ENCODE data around the gene TAGLN2. TPM values are rescaled to one million over a fixed set of nuclear protein-coding genes. Genes with fewer than 3 reads are reported as not detected.

The TAGLN2 gene
- total RNA-seq, 4 donors from 2014 or later = 308 to 468 (median 357) TPM

DNA sequence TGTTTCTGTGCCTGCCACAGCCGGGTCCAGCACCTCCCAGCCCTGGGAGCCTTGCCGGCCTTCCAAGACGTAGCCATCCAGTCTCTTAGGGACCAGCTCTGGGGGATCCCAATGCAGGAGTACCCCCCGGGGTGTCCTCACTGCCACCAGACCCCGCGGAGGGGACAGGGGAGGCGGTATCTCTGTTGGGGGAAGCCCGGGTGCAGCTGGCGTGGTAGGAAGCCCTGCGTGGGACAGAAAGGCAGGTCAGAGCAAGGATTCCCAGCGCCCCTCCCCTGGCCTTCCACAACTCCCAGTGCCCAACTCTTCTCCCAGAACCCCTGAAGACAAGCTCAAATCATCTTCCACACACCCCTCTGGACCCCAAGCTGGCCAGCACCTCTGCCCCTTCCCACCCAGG is 4.9 kb upstream of the TAGLN2 start:
- DNase-seq = no peak
- 89% methylated on average over 3 of the region's 11 CpGs; no CpG with 5 or more reads in 1 of the 2 donors for WGBS, 2 donors

DNA sequence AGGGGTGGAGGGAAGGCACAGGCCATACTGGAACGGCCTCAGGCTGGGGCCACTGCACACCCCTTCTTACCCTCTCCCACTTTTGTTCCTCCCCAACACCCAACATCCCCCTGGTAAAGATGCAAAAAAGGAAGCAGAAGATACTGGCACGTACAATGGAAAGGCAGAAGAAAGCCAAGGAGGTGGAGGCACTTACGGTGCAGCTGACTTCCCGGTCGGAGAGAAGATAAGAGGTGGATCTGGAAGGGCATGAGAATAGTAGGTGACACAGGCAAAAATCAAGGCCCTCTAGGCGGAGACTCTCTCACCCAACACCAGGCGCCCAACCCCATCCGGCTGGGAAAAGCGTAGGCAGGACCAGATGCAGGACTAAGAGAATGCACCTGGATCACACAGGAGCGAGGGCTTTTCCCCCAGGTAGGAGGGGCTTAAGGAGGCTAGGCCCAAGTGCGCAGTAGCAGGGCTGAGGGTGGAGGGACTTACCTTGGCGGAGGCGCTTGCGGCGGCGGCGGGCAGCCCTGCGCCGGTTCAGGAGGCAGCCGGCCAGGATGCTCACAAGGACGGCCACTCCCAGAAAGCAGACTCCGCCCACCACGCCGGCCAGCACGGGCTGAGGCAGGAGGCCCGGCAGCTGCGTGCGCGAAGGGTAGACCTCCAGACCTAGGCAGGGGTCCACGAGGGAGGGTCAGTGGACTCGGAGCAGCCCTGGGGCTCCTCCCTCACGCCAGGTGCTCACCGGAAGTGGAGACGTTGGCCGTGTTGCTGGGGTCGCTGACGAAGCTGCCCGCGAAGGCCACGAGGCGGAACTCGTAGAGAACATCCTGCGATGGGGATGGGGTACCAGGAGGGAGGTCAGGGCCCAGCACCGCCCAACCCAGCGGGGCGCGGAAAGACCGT is 4.1 kb upstream of the TAGLN2 start:
- Histone ChIP-seq H3K36me3 (peaks cover 0 to 39% (median 0%) of the 10 kb centered on the region in 3 donors), H3K27ac (peak overlapping the region in 2 of 4 donors; percentile 13 to 19), H3K4me1 (peaks cover 14 to 66% (median 21%) of the 10 kb centered on the region in 3 donors), H3K9me3 (no peaks in the 10 kb centered on the region), H3K4me3 (no peak overlapping the region), H3K27me3 (no peaks in the 10 kb centered on the region)
- intact Hi-C loops (cut with DNase I) = loop anchor here (10.0 kb wide), 1 partner anchor 155 kb away; the partner anchor contains the start of gene KCNJ9
- DNase-seq = no peak
- WGBS, 2 donors = 78 to 90% methylated on average over 21 to 27 of the region's 48 CpGs
- no peak for TF ChIP-seq POLR2A (IDR thresholded peaks at IDR 0.05)
- TF ChIP-seq, protein P1, sequence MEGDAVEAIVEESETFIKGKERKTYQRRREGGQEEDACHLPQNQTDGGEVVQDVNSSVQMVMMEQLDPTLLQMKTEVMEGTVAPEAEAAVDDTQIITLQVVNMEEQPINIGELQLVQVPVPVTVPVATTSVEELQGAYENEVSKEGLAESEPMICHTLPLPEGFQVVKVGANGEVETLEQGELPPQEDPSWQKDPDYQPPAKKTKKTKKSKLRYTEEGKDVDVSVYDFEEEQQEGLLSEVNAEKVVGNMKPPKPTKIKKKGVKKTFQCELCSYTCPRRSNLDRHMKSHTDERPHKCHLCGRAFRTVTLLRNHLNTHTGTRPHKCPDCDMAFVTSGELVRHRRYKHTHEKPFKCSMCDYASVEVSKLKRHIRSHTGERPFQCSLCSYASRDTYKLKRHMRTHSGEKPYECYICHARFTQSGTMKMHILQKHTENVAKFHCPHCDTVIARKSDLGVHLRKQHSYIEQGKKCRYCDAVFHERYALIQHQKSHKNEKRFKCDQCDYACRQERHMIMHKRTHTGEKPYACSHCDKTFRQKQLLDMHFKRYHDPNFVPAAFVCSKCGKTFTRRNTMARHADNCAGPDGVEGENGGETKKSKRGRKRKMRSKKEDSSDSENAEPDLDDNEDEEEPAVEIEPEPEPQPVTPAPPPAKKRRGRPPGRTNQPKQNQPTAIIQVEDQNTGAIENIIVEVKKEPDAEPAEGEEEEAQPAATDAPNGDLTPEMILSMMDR (IDR thresholded peaks at IDR 0.05) = no peak

More for the DNA sequence above, 4.9 kb upstream of the TAGLN2 start:
- Histone ChIP-seq H3K4me1 (peaks cover 14 to 65% (median 21%) of the 10 kb centered on the region in 3 donors), H3K9me3 (no peaks in the 10 kb centered on the region), H3K27ac (no peak overlapping the region), H3K36me3 (peaks cover 0 to 39% (median 0%) of the 10 kb centered on the region in 3 donors), H3K4me3 (no peak overlapping the region), H3K27me3 (no peaks in the 10 kb centered on the region)
- intact Hi-C loops (cut with DNase I) = loop anchor here (10.0 kb wide), 1 partner anchor 155 kb away; the partner anchor contains the start of gene KCNJ9
- no peak for TF ChIP-seq POLR2A (IDR thresholded peaks at IDR 0.05)
- TF ChIP-seq, protein P1 (IDR thresholded peaks at IDR 0.05) = no peak

DNA sequence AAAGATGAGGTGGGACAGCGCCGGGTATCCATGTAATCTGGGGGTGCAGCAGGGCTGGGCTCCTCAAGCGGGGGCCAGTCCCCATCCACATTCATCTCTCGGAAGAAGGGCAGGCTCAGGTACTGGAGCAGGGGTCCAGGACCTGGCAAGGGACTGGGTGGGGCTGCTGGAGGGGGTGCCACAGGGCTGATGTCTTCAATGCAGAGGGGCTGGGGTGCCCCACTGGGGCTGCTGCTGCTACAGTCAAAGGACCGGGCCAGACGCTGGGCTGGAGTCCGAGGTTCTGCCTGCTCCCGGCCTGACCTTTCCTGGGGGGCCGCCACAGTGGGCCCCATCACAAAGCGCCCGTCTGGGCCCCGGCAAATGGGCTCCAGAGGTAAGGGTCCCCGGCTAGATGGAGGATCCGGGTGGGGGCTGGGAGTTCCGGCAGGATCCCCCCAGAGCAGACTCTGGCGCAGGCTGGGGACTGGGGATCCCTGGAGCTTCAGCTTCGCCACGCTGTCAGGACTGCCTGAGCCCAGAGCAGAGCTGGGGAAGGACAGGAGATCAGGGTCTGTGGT is 3.3 kb upstream of the TAGLN2 start:
- no peak for TF ChIP-seq POLR2A (IDR thresholded peaks at IDR 0.05)
- TF ChIP-seq, protein P1 (IDR thresholded peaks at IDR 0.05) = no peak
- Histone ChIP-seq H3K4me3 (no peak overlapping the region), H3K9me3 (no peaks in the 10 kb centered on the region), H3K27me3 (no peaks in the 10 kb centered on the region), H3K4me1 (peaks cover 14 to 67% (median 18%) of the 10 kb centered on the region in 3 donors), H3K36me3 (peaks cover 0 to 39% (median 0%) of the 10 kb centered on the region in 3 donors), H3K27ac (peak overlapping the region in 1 of 4 donors; percentile 13)
- WGBS, 2 donors = 94% methylated on average over 7 of the region's 18 CpGs; no CpG with 5 or more reads in 1 of the 2 donors
- intact Hi-C loops (cut with DNase I) = no loop called here
- no peak for DNase-seq

DNA sequence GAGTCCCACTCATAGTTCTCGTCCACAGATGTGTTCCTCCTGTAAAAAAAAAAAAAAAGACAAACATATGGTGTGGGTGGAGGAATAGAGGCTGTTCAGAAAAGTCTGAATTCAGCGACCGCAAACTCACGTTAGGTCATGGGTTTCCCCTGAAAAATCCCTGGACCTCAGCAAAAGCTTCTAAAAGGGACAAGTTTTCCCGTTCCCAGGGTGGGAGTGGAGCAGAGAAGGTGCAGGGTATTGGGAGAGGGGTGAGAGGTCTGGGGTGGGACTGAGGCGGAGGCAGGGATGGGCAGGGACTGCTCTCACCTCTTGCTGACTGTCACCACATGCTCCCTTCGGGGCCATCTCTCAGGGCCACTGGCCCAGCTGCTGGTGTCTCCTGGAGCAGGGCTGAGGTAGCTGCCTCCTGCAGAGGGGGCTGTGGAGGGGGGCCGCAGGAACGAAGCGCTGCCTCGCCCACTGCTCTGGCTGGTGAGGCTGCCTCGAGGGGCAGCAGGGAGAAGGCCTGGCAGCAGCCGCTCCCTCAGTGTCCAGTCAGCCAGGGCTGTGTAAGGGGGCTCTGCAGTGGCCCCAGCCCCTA is 2.6 kb upstream of the TAGLN2 start:
- no peak overlapping the region for H3K27ac ChIP-seq
- H3K4me3 ChIP-seq = no peak overlapping the region
- no peak for DNase-seq
- TF ChIP-seq, protein P1 (IDR thresholded peaks at IDR 0.05) = no peak
- no peak for TF ChIP-seq POLR2A (IDR thresholded peaks at IDR 0.05)
- intact Hi-C loops (cut with DNase I) = no loop called here
- peaks cover 12 to 67% (median 15%) of the 10 kb centered on the region in 3 donors for H3K4me1 ChIP-seq
- no peaks in the 10 kb centered on the region for H3K27me3 ChIP-seq
- 74 to 86% methylated on average over 7 to 9 of the region's 13 CpGs for WGBS, 2 donors
- peaks cover 0 to 39% (median 0%) of the 10 kb centered on the region in 3 donors for H3K36me3 ChIP-seq
- no peaks in the 10 kb centered on the region for H3K9me3 ChIP-seq
